Gastrocnemius medialis (tissue), 4 donors: ENCODE data around the gene TFCP2. TPM values are rescaled to one million over a fixed set of nuclear protein-coding genes. Genes with fewer than 3 reads are reported as not detected.

ENCODE experiments used
- ATAC-seq, 2 donors: fragments of 150-250 bp; one replicate each; pipeline ENCODE4 v1.9.1; 2016
- DNase-seq, 2 donors: peaks; one replicate each; pipeline ENCODE4 v3.0.0-alpha.2; 2019
- H3K27ac ChIP-seq, 4 donors: fragments of 200-600 bp; sonication (generic); 1 replicate in 1 of 4; 2 replicates in 3 of 4; pipeline ENCODE4 v1.5.1; 2016 to 2018; ENCODE audit warnings: mild to moderate bottlenecking in 2 of 4, moderate library complexity in 1 of 4
- H3K27me3 ChIP-seq, 3 donors: fragments of 200-600 bp; sonication (generic) in 2 of 3; 1 replicate in 1 of 3; 2 replicates in 2 of 3; pipeline versions ENCODE4 v1.5.1 to v1.6.0; 2016 to 2019; ENCODE audit warnings: mild to moderate bottlenecking in 1 of 3, moderate library complexity in 1 of 3
- H3K36me3 ChIP-seq, 2 donors: fragments of 200-600 bp; sonication (generic) in 1 of 2; one replicate each; pipeline ENCODE4 v1.5.1; 2017 to 2018
- H3K4me1 ChIP-seq, 2 donors: fragments of 200-600 bp; sonication (generic) in 1 of 2; one replicate each; pipeline ENCODE4 v1.5.1; 2016 to 2017; ENCODE audit warnings: mild to moderate bottlenecking in 2 of 2
- H3K4me3 ChIP-seq, 4 donors: fragments of 200-600 bp; sonication (generic) in 3 of 4; 1 replicate in 1 of 4; 2 replicates in 3 of 4; pipeline ENCODE4 v1.5.1; 2016 to 2019; ENCODE audit warnings: mild to moderate bottlenecking in 2 of 4
- H3K9me3 ChIP-seq, 3 donors: fragments of 200-600 bp; sonication (generic) in 2 of 3; 1 replicate in 1 of 3; 2 replicates in 2 of 3; pipeline ENCODE4 v1.5.1; 2016 to 2019
- POLR2A ChIP-seq, 2 donors: fragments of 450-650 bp; IDR thresholded peaks; one replicate each; pipeline ENCODE4 v1.6.1; 2017; ENCODE audit warnings: antibody characterized with exemption in 2 of 2, mild to moderate bottlenecking in 2 of 2, moderate library complexity in 2 of 2
- in situ Hi-C, 4 donors: fragments of 200-750 bp; cut with MboI; loops; one replicate each; pipeline versions ENCODE4 v1.15.0 to v1.8.0; 2017; ENCODE audit warnings: low sequenced_read_pairs in 4 of 4
- intact Hi-C: fragments of 100-400 bp; cut with DNase I; formaldehyde crosslinking; loops from one replicate; pipeline ENCODE4 v1.15.1; 2023; ENCODE audit warnings: low total_unique reads
- total RNA-seq, 4 donors: library from RNA; depleted of rRNA; stranded (reverse); fragments of >200 nt; gene quantifications; one replicate each; pipeline versions ENCODE4 v1.1.0 to v1.2.3, GENCODE V29; 2016
- TF ChIP-seq, protein P1 (sequence below), 5 experiments: fragments of 450-650 bp in 3 of 5; fragments of 200-600 bp in 2 of 5; sonication (generic) in 2 of 5; IDR thresholded peaks in 4 of 5; conservative IDR thresholded peaks in 1 of 5; 1 replicate in 4 of 5; 2 replicates in 1 of 5; pipeline ENCODE4 v1.5.1; 2016 to 2019; ENCODE audit warnings: antibody characterized with exemption in 5 of 5, mild to moderate bottlenecking in 3 of 5, moderate library complexity in 3 of 5

TFCP2 gene
- total RNA-seq, 4 donors from 2014 or later = 8.9 to 14.2 (median 10.8) TPM

DNA sequence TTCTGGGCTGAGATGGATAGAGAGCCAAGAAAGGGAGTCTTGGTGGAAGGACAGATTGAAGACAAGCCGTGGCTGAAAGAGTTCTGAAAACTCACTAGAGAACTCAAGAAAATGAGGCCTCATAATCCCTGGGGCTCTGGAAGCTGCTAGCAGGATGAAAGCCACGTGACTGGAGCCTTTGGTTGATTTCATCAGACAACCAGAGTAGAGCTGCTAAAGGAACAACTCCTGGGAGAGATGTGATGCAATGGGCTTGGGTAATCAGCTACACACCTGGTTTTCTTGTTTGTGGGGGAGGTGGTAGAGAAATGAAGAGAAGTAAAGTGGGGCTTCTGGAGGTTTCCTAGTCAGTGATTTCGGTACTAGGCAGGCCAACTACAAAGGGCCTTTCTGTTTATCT lies 102.9 kb downstream of the TFCP2 start:
- in situ Hi-C loops (no loop called here), intact Hi-C loops (no loop called here)
- no peaks in the 10 kb centered on the region for H3K27me3 ChIP-seq
- H3K9me3 ChIP-seq = no peaks in the 10 kb centered on the region
- H3K27ac ChIP-seq = peak overlapping the region; percentile 52 to 67 (median 56)
- peaks cover 0 to 59% of the 10 kb centered on the region in 2 donors for H3K36me3 ChIP-seq
- ATAC-seq = peak; percentile 89 to 94
- no peak for TF ChIP-seq POLR2A (IDR thresholded peaks at IDR 0.05)
- TF ChIP-seq, protein P1, sequence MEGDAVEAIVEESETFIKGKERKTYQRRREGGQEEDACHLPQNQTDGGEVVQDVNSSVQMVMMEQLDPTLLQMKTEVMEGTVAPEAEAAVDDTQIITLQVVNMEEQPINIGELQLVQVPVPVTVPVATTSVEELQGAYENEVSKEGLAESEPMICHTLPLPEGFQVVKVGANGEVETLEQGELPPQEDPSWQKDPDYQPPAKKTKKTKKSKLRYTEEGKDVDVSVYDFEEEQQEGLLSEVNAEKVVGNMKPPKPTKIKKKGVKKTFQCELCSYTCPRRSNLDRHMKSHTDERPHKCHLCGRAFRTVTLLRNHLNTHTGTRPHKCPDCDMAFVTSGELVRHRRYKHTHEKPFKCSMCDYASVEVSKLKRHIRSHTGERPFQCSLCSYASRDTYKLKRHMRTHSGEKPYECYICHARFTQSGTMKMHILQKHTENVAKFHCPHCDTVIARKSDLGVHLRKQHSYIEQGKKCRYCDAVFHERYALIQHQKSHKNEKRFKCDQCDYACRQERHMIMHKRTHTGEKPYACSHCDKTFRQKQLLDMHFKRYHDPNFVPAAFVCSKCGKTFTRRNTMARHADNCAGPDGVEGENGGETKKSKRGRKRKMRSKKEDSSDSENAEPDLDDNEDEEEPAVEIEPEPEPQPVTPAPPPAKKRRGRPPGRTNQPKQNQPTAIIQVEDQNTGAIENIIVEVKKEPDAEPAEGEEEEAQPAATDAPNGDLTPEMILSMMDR (IDR thresholded peaks at IDR 0.05 in 4 of 5, conservative IDR thresholded peaks at IDR 0.05 in 1 of 5) = no peak
- H3K4me1 ChIP-seq = peaks cover 8 to 13% of the 10 kb centered on the region in 2 donors
- DNase-seq = peak; percentile 61 to 79
- no peak overlapping the region for H3K4me3 ChIP-seq

DNA sequence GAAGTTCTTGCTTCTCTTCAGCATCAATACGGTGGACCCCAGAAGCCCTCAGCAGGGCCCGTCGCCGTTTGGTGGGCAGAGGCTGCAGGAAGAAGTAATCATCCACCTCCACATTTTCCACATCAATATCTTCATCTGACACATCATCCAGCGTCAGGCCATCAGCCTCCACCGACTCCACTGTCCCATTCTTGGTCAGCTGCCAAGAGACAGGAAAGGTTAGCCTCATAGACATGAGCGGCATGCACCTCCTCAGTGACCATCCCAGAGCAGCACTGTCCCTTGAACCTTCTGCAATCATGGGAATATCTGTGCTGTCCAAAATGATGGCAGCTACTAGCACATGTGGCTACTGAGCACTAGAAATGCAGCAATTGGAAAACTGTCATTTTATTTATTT lies 105.2 kb downstream of the TFCP2 start:
- intact Hi-C loops (no loop called here), in situ Hi-C loops (no loop called here)
- H3K9me3 ChIP-seq = no peaks in the 10 kb centered on the region
- peaks cover 0 to 68% of the 10 kb centered on the region in 2 donors for H3K36me3 ChIP-seq
- no peak for DNase-seq
- TF ChIP-seq POLR2A (IDR thresholded peaks at IDR 0.05) = no peak
- TF ChIP-seq, protein P1 (IDR thresholded peaks at IDR 0.05 in 4 of 5, conservative IDR thresholded peaks at IDR 0.05 in 1 of 5) = no peak
- no peaks in the 10 kb centered on the region for H3K27me3 ChIP-seq
- H3K27ac ChIP-seq = no peak overlapping the region
- no peak overlapping the region for H3K4me3 ChIP-seq
- no peak for ATAC-seq
- H3K4me1 ChIP-seq = peaks cover 0 to 6% of the 10 kb centered on the region in 2 donors

DNA sequence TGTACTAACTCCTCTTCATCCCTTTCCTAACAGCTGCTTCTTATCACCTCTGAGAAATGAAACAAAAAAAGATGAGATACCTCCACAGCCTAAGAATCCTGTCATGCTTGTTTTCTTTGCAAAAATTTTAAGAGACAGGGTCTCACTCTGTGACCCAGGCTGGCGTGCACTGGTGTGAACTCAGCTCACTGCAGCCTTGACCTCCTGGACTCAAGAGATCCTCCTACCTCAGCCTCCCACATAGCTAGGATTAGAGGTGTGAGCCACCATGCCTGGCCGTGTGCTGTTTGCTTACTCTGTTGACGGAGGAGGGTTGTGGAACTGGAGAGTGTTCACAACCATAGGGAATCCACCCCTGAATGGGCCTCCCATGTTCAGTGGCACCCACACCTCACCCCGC lies 105.7 kb downstream of the TFCP2 start:
- in situ Hi-C loops (no loop called here), intact Hi-C loops (no loop called here)
- DNase-seq (no peak), ATAC-seq (no peak)
- Histone ChIP-seq H3K27me3 (no peaks in the 10 kb centered on the region), H3K9me3 (no peaks in the 10 kb centered on the region), H3K4me1 (peaks cover 0 to 6% of the 10 kb centered on the region in 2 donors), H3K27ac (no peak overlapping the region), H3K4me3 (no peak overlapping the region), H3K36me3 (peaks cover 0 to 70% of the 10 kb centered on the region in 2 donors)
- TF ChIP-seq, protein P1 (IDR thresholded peaks at IDR 0.05 in 4 of 5, conservative IDR thresholded peaks at IDR 0.05 in 1 of 5) = no peak
- no peak for TF ChIP-seq POLR2A (IDR thresholded peaks at IDR 0.05)

DNA sequence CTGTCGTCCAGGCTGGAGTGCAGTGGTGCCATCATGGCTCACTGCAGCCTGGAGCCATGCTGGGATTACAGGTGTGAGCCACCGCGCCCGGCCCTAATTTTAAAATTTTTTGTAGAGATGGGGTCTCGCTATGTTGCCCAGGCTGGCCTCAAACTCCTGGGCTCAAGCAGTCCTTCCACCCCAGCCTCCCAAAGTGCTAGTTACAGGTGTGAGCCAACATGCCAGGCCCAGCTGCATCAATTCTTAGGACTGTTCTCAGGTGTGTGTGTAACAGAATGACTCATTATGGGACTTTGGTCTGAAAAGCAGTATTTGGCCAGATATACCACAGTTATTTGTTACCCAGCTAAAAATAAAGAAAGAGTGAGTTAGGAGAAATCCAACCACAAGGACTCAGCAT lies 107.4 kb downstream of the TFCP2 start:
- in situ Hi-C loops (no loop called here), intact Hi-C loops (no loop called here)
- TF ChIP-seq POLR2A (IDR thresholded peaks at IDR 0.05) = no peak
- TF ChIP-seq, protein P1 (IDR thresholded peaks at IDR 0.05 in 4 of 5, conservative IDR thresholded peaks at IDR 0.05 in 1 of 5) = no peak
- Histone ChIP-seq H3K4me1 (peaks cover 0 to 6% of the 10 kb centered on the region in 2 donors), H3K27ac (no peak overlapping the region), H3K36me3 (peaks cover 0 to 70% of the 10 kb centered on the region in 2 donors), H3K4me3 (no peak overlapping the region), H3K9me3 (no peaks in the 10 kb centered on the region), H3K27me3 (no peaks in the 10 kb centered on the region)
- ATAC-seq (no peak), DNase-seq (no peak)
